ENCODE data around the gene ALKBH6.
A peak's percentile ranks its signal among the peaks of the same experiment; 100 is the strongest.

ALKBH6 gene

DNA sequence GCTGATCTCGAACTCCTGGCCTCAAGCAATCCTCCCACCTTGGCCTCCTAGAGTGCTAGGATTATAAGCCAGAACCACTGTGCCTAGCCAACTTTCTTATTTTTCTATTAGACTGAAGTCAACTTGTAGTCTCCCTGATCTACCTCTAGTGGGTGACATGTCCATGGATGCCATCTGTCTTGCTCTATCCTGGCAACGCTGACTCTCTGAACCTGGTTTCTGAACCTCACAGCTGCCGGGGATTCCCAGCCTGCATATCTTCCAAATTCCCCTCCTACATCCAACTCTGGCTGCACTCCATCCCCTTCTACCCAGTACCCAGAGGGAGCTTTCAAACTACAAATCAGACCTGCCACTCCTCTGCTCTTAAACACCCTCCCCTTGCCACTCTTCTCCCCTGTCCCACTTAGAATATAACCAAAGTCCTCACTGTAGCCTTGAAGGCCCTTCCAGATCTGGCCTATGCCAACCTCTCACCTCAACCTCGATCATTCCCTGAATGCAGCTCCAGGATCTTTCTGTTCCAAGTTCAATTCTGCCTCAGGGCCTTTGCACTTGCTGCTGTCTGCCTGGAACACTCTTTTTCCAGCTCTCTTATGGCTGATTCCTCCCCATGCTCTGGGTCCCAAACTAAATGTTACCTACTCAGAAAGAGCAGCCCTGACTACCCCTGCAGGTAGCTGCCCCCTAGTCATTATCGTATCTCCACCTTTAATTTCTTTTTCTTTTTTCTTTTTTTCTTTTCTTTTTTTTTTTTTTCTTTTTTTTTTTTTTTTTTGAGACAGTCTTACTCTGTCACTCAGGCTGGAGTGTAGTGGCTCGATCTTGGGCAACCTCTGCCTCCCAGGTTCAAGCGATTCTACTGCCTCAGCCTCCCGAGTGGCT is 16.5 kb upstream of the ALKBH6 start:
- peak; percentile 13 for DNase-seq

GRCh38 chr19:36028313-36029041 is 14.5 kb upstream of the ALKBH6 start:
- DNase-seq, result no peak

GRCh38 chr19:36027696-36028095 is 13.7 kb upstream of the ALKBH6 start:
- DNase-seq, result no peak

GRCh38 chr19:36026091-36026876 is 12.3 kb upstream of the ALKBH6 start:
- no peak for DNase-seq

DNA sequence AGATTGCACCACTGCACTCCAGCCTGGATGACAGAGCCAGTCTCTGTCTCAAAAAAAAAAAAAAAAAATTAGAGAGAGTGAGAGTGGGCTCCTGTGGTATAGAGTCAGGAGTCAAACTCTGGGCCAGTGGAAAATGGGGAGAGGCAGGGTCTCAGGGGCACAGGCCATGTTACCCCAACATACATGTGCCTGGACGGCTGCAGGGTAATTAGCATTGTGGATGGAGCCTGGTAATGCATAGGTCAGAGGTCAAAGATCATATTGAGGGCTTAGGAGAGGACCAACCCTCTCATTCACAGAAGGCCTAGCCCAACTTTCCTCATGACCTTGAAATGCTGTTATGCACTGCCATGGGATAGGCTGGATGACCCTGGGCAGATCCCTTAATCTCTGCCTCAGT is 11.5 kb upstream of the ALKBH6 start:
- no peak for DNase-seq

DNA sequence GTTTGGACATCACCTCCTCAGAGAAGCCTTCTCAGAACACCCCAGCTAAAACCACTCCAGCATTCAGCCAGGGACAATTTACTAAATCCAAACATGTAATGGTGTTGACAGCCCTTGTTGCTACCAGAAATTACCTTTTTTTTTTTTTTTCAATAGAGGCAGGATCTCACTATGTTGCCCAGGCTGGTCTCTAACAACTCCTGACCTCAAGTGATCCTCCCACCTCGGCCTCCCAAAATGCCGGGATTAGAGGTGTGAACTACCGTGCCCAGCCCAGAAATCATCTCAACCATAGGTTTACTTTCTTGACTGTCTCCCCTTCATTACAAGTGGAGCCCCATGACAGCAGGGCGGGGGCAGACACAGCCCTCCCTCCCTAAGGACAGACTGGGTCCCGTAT is 9.4 kb upstream of the ALKBH6 start:
- DNase-seq, result no peak

- DNase-seq, result no peak
Measured at GRCh38 chr19:36019061-36019670, 5.2 kb upstream of the ALKBH6 start.

DNA sequence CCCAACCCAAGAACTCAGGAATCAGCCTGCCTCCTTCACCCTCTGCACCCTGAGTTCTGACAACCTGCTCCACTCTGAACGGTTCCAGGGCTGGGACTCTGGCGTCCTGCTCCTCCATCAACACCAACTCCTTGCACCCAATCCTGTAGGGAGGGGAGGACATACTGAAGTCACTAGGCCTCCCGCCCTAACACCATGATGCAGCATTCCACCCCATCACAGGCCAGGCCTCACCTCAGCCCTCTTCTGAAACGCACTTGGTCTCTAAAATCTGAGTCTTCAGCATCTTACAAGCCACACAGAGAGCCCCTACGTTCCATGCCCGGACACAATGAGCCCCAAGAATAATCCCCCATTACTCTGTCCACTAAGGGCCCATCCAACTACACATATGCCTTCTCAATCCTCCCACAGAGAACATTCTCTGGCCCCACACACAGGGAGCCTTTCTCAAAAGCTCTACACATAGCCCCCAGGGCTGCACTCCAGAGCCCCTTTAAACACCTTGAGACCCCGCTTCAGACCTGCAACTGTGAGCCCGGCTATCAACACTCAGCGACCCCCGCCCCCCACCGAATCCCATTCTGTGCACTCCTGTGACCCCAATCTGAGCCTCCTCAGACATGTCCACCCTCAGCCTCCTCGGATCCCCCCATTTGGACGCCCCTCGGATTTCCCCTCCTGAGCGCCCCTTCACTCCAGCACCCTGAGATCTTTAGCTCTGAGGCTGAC is 567 bp downstream of the ALKBH6 start:
- no peak for DNase-seq

GRCh38 chr19:36010402-36010801 is 3.6 kb downstream of the ALKBH6 start:
- no peak for DNase-seq

- no peak for DNase-seq
Measured at GRCh38 chr19:36009633-36010379, 4.2 kb downstream of the ALKBH6 start.

DNA sequence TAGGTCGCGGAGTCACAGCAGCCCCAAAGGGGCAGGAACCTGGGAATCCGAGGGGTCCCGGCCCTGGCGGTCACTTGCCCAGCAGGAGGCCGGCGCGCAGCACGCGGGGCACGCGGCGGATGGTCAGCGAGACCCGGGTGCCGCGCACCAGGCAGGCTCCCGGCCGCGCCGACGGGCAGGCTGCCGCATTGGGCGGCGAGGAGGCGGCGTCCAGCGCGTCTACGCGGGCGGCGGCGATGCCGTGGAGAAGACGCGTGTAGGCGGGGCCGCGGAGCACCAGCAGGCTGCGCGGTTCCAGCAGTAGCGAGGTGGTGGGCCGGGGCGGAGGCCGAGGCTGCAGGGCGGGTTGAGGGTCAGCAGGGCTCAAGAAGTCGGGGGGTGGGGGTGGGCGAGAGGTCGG is 4.8 kb downstream of the ALKBH6 start:
- DNase-seq, result peak; percentile 24

DNA sequence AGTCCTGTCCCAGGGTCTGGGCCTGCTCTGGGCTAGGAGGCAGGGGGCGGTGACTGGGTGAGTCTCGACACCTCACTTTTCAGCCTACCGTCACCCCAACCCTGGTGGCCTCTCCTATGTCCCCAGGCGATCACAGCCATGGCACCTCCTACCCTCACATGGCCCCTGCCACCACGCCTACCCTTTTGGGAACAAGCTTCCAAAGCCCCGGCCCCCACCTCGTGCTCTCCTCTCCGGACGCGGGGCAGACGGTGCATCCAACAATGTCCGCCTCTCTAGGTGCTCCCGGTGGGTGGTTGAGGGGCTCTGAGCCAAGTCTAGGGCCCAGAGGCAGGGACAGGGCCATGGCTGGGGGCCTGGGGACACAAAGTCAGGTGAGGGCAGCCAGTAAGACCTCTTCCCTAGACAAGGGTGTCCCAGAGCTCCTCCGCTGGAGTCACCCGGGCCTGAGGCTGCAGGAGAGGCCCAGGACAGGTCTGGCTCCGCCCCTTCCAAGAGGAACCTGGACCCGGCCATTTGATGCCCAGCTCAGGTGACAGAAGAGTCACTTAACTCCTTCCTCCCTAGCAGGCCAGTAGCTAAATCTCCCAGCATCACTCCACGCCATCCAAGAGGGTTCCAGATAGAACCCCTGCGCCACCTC is 5.6 kb downstream of the ALKBH6 start, which contains the start of gene SYNE4:
Gene SYNE4, minus strand, starts transcription at position 478 of the 643 bp plus-strand sequence. Its CDS starts 132 bp downstream, at position 346.
- no peak for DNase-seq

- DNase-seq, result no peak
Measured at GRCh38 chr19:36006955-36007354, 7.1 kb downstream of the ALKBH6 start.

DNA sequence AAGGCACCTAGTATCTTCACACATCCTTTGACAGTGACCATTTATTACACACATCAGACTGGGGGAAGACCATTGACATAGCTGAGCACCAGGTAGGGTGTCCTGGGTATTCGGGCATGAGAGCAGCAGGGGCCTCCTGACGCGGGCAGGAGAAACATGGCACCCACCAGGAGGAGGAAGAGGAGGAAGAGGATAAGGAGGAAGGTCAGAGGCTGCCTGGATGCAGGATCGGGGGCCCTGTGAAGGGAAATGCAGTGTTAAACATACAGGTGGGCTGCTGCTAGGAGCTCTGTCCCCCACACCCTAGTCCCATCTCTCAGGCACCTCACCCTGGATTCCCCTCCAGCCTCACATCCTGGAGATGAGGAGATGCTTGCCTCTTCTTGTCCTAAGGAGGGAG is 10.7 kb downstream of the ALKBH6 start:
- no peak for DNase-seq

- DNase-seq, result no peak
Measured at GRCh38 chr19:36001605-36002004, 12.4 kb downstream of the ALKBH6 start.

DNA sequence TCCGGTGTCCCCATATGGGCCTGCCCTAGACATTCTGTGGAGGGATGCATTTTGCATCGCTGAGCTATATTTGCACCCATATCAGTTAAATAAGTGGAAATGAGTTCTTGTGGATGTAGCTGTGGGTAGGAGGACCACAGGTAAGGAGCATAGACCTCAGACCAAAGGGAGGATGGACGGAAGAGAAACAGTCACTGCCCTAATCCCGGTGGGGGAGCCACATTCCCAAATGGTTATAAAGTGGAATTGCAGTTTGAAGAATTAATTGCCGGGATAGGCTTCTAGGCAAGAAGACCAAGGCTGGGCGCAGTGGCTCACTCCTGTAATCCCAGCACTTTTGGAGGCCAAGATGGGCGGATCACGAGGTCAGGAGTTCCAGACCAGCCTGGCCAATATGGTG is 17.2 kb downstream of the ALKBH6 start:
- DNase-seq, result no peak

GRCh38 chr19:35995048-35995993 is 18.7 kb downstream of the ALKBH6 start, which contains the start of gene SDHAF1:
TSS of gene SDHAF1 (plus strand) at chr19:35995188. CDS start at chr19:35995275, 87 bp downstream.
- DNase-seq, result peak; percentile 91

DNA sequence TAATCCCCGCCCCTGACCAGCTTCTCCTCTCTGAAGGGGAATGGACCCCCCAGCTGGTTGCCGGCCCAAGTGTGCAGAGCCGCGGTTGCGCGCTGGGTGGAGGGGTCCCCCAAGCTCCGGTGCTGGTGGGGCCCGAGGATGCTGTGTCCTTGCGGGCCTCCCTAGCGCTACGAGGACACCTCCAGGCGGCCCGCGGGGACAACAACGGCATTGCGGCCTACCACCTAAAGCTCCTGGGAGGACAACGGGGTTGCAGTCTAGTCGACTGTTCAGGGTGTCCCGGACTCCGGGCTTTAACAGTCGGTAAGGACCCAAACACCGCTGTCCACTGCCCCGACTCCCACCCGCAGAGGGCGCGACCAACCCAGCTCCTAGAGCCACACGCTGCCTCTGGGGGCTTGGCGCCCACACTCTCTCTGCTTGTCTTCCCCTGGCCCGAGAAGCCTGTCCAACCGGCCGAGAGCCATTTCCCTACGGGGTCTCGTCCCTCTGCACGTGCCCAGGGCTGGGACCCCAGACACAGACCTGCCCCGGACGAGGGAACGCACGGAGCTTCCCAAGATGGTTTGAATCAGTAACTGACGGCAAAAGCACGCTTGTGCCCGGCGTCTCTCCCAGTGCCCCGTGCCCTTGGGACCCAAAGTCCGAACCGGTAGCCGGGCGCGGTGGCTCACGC is 20.0 kb downstream of the ALKBH6 start:
- no peak for DNase-seq
